NCI-H2196 (cell line): ENCODE results near the gene ISX.
"Not testable (repeated sequence)": the region's sequence is repeated elsewhere in the genome, so short reads cannot be mapped to it uniquely, and the experiment has no call there.

ENCODE experiments used
- DNase-seq: peaks from one replicate; lab custom pipeline; 2025; ENCODE audit not compliant: unreplicated experiment; lab: John Stamatoyannopoulos, UW

The ISX gene

GRCh38 chr22:35065796-35066218, at the start of gene ISX:
Gene ISX (plus strand): TSS chr22:35066158. CDS start chr22:35067088, 930 bp downstream.
- DNase-seq, result no peak

GRCh38 chr22:35016909-35017308, 49.0 kb upstream of the ISX start:
- DNase-seq, result no peak

GRCh38 chr22:35018995-35019394, 47.0 kb upstream of the ISX start:
- DNase-seq, result no peak

GRCh38 chr22:35020517-35020916, 45.4 kb upstream of the ISX start:
- DNase-seq, result no peak

- DNase-seq, result no peak
Observed at GRCh38 chr22:35021161-35021560, 44.8 kb upstream of the ISX start.

GRCh38 chr22:35022291-35022690, 43.7 kb upstream of the ISX start:
- no peak for DNase-seq

- peak; percentile 51 for DNase-seq
Observed at GRCh38 chr22:35023692-35024363, 42.1 kb upstream of the ISX start.

GRCh38 chr22:35024364-35024692, 41.6 kb upstream of the ISX start:
- DNase-seq, result no peak

- not testable (repeated sequence) for DNase-seq
Observed at GRCh38 chr22:35030112-35030511, 35.8 kb upstream of the ISX start.

- no peak for DNase-seq
Observed at GRCh38 chr22:35032571-35032970, 33.4 kb upstream of the ISX start.

GRCh38 chr22:35033635-35034296, 32.2 kb upstream of the ISX start:
- DNase-seq, result no peak

GRCh38 chr22:35034963-35035362, 31.0 kb upstream of the ISX start:
- no peak for DNase-seq

GRCh38 chr22:35037089-35037488, 28.9 kb upstream of the ISX start:
- DNase-seq, result no peak

GRCh38 chr22:35039625-35040024, 26.3 kb upstream of the ISX start:
- DNase-seq, result no peak

GRCh38 chr22:35043252-35043933, 22.6 kb upstream of the ISX start:
- no peak for DNase-seq

- DNase-seq, result no peak
Observed at GRCh38 chr22:35043934-35044319, 22.0 kb upstream of the ISX start.

GRCh38 chr22:35044607-35045390, 21.2 kb upstream of the ISX start:
- DNase-seq, result no peak

GRCh38 chr22:35045451-35045850, 20.5 kb upstream of the ISX start:
- DNase-seq, result no peak

GRCh38 chr22:35046744-35047462, 19.1 kb upstream of the ISX start:
- no peak for DNase-seq

GRCh38 chr22:35050038-35050437, 15.9 kb upstream of the ISX start:
- not testable (repeated sequence) for DNase-seq

- no peak for DNase-seq
Observed at GRCh38 chr22:35051013-35051535, 14.9 kb upstream of the ISX start.
